NCI-H446 treated with DMSO at 0.1 percent for 48 hours (cell line): ENCODE data around the gene OPCML.

ENCODE experiments used
- DNase-seq: peaks from one replicate; lab custom pipeline; 2025; lab: John Stamatoyannopoulos, UW

The OPCML gene

DNA sequence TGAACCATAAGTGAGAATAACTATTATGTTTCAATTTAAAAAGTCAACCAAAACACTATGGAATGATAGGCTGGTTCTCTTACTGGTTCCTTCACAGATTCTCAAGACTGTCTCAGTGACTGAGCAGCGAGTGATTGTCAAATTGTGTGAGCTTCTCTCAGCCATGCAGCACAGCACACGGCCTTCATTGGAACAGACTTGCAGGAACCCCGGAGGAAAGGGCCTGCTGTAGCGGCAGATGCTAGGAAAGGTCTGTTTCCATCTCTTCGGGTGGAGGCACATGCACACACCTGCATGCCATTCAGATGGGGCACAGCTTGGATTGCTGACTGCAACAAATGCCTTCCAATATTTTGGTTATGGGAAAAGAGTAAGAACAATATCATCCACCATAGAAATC, 741.8 kb downstream of the OPCML start:
- DNase-seq: no peak

DNA sequence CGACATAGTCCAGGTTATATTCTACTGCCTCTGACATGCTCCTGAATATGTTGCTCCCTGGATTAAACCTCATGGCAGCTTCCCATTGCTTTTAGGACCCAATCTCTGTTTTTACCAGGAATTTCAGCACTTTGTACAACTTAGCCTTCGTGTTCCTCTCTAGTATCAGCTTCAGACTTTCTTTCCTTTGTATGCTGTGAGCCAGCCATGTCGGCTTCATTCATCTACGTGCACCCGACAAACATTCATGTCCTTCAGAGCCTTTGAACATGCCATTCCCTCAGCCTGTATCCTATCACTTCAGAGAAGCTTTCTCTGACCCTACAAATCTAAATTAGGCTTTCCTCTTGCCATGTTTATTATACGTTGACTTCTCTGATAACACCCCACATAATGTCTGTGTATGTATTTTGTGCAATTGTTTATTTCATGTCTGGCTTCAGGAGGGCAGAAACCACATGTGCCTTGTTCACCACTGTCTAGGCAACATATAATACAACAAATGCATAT, 743.4 kb downstream of the OPCML start:
- DNase-seq: no peak

DNA sequence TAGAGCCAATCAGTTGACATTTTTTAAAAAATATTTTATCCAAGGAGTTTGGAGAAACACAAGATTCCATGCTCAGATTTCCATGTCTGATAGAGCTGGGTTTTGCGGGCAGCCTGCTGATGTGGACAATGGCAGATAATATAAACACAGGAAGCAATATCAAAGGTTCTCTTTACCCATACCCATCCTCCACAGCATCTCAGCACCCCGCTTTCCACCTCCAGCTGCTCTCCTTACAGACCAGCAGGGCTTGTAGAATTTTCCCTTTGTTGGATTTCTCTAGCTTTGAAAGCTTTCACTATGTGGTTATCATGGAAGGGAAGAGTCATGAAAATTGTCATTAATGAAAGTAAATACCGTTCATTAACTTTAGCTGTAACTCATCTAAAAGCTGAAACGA, 746.4 kb downstream of the OPCML start:
- no peak for DNase-seq

DNA sequence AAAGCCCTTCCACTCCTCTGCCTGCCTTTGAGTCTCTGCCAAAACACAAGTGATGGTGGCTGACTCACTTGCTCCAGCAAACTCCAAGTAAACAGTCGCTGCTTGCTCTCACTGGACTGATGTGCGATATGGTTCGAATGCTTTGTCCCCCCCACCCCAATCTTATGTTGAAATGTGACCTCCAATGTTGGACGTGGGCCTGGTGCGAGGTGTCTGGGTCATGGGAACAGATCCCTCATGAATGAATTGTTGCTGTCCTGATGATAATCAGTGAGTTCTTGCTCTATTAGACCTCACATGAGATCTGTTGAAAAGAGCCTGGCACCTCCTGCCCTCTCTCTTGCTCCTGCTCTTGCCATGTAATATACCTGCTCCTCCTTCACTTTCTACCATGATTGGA, 747.9 kb downstream of the OPCML start:
- DNase-seq: no peak

DNA sequence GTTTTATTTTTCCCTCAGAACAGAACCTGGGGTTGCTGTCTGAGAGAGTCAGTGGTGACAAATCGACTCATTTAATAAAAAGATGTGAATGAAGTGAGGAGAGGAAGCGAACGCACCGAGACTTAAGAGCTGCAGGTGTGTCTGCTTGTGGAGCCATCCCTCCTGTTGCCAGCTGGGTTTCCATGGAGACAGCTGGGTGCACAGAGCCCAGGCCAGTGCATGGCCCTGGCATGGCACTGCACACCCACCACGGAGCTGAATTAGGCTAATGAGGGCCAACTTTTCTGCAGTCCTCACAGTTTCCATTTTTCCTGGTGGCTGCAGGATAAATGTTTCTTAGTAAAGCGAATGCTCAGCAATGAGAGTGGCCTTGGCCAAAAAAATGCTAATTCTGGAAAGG, 750.2 kb downstream of the OPCML start:
- DNase-seq: no peak

DNA sequence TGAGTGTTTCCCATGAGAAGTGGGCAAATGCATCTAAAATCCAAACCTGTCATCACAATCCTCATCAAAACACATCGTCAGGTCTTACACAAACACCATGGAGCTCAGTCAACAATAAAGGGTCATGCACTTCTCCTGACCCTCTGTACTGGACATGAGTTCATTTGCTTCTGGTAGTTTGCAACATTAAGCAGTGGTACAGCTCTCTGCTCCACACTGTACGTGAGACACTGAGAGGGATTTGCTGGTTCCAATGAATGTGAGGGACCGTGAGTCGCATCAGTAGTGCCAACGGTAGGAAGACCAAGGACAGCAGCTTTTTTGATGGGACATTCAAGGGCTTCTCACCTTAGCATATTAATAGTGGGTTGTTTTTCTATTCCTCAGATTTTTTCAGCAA, 752.3 kb downstream of the OPCML start:
- DNase-seq: no peak

DNA sequence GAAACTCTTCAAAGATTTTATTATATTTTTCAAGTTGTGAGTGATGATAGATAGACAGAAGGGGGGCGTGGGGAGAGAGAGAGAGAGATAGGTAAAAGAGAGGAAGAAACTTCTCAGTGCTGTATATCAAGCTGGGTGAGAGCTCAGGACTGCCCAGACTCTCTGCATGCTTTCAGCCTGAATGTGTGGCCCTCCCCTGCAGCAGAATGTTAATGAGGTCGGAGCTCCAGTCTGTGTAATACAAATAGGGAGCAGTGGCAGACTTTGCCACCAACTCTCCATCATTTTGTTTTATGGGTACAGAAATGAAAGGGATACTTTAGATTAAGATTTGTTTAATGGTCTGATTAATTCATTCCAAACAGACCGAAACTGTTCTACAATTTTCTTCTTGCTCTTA, 752.8 kb downstream of the OPCML start:
- DNase-seq: no peak

DNA sequence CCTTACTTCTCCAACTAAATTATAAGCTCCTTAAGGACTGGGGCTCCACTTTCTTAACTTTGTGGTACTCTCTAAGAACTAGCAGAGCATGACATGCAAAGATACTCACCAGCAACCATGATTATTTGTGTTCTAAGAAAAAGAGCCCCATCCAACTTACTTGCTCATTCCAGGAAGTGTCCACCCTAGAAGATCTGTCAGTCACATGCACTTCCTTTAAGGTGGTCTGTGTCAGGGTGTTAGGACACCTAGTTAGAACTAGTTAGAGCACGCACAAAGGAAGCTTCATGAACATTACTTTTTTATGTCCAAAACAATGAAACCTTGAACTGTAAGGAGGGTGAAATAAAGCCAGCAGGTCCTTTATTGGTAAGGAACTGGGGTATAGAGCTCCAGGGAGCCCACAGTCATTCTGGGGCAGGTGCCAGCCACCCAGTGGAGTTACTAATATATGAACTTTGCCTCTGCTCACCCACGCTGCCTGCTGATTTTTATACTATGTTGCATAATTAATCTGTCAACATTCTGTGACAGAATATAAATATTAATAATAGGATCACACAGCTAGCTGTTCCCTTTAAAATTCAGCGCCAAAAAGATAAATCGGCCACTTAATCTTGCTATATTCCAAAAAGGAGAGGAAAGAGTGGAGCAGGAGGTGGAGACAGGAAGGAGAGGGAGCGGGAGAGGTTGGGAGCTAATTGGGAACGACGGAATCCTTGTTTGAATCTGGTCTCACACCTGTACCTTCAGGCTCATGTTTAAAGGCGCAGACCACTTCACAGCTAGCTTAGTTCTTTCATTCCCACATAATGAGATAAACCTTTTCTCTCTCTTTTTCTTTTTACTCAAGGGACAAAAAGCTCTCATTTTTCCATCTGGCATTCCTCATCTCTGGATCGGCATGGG, 755.0 kb downstream of the OPCML start:
- no peak for DNase-seq

DNA sequence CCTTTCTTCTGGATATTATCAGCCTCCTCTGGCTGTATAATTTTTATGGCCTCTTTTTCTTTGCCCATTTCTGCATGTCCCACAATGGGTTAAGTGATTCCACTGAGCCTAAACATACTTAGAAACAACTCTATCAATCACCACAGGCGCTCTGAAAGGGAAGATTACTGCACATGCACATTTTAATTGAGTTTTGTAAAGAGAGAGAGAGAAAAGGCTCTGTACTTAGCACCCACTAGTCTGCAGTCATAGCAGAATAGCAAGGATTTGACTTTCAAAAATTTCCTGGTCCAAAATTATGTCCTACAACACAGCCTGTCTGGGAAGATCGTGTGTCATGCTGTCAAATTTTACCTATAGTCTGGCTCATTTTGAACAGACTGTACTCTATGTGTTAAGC, 758.5 kb downstream of the OPCML start:
- no peak for DNase-seq

DNA sequence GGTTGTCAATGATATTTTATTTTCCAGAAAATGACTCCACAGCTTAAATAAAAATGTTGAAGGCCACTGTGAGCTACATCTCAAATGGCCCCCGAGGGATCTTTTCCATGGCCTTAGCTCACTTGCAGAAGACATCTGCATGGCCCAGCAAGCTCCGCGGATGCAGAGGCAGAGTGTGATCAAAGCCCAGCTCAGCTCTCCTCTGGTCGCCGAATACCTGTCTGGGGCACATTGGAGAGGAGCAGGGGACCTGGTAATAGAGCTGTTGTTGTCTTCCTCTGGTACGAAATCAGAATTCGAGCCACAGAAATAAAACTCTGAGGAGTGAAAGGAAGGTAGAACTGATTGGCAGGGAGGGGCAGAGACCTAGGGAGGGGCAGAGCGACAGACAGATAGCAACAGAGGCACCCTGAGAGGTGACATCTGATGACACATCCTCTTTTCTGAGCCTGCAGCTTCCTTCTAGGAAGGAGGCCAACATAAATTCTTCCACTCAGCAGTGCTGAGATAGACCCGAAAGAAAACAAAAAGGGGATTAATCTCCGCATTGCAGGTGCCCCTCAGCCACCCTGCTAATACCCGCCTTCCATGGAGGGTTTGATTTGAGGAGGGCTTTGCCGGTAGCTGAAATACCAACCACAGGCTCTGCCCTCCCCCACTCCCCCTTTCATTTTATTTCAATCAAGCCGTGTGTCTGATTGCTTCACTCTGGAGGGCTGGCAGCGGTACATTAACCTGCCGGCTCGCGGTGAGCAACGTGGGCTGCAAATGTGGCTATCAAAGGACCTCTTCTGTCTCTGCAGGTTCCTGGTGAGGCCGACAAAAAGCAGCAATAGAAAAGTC, 759.4 kb downstream of the OPCML start:
- DNase-seq: no peak

DNA sequence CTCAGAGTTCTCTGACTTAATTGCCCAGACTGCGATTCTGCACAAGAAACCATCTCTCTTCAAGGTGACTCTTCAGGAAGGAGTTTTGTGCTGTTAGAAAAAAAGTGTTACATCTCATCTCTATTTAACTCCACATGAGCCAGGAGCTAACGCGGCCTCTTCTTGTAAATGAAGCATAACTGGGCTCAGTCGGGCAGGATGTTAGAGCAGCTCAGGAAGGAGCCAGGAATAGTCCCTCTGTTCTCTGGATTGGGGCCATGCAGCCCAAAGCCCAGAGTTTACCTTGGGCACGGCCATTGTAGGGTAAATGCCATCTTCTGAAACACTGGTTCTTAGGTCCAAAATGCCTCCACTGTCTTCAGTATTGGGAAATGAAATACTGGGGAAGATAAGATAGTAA, 760.6 kb downstream of the OPCML start:
- DNase-seq: no peak

DNA sequence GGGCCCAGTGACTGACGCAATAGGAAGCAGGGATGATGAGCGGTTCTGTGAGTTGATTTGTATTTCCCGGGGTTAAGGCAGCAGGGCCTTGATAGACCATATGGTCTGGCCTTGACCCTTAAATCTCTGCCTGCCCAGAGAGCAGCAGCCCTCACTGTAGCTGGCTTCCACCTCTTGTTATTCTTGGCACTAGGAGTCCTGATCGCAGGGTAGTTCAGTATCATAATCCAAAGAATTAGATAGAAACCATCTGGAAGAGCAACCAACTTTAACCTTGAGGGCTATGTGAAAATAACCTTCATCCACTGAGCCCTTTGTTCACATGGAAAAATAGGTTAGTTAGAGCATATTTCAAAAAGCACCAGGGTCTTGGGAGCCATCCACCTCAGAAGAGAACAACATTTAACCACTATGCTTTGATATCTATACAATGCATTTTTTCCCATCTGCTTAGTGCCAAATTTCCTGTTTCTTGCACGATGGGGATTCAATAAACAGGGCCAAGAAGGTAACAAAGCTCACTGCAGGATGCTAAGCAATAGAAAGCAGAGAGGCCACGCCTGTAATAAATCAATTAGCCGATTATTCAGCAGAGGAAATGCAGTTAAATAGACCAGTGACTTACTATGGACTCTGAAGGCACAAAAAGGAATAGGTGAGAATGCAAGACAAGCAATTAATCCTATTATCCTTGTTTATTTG, 761.3 kb downstream of the OPCML start:
- DNase-seq: no peak

DNA sequence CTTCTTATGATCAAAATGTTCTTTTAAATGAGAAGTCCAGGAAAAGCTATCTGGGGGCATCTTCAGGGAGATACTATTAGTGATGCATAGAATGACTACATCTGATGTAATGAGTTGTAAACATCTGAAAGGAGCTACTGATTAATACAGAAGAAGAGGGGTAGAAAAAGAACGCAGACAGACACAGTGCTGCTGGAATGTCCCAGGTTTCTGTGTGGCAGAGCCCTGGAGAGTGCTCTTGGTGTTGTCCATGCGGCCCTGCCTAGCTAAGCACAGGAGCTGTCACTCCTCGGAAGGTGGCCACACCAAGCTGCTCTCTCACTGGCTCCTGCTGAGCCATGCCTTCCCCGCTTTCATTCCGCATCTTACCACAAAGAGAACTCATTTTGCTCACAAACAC, 768.8 kb downstream of the OPCML start:
- DNase-seq: no peak

DNA sequence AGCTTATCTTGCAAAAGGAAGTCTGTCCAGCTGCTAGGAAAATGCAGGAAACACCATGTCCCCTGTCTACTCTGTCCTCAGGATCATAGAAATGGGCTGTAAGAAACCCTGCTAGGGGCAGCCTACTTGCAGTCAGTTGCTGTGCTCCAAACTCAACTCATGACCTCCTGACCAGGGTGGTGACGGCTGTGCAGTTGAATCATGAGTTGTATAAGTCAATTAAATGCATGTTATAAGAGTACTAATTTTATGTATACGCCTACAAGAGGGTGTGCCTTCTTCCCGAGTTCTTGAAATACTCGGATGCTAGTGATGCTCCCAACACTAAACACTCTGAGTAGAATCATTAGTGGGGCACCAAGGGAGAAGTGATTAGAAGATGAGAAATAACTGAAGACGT, 776.4 kb downstream of the OPCML start:
- DNase-seq: no peak

DNA sequence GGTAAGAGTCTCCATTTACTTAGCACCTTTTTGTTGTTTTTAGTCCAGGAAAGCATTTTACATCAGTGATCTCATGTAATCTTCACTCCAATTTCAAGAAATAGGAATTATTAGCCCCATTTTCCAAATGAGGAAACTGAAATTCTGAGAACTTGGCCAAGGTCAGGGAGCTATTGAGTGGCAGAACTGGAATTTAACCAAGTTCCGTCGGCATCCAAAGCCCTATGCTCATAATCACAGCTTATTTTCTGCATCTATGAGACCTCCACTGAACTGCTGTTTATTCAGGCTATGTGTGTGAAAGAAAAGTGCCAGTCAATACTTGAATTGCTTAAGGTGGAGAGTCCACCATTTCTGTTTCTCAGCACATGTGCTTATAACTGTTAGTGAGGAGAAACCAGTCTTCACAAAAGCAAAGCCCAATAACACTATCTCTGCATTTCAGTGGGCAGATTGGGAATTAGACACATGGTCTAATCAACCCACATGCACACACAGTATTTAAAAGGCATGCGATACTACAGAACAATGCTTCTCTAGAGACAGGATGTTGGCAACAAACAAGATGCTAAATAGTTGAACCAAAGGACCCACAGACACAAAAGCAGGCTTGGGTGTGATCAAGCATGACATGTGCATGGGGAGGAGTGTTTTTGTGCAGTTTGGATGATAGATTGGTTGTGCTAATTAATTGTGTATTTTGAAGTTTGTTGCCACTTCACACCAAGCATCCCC, 780.6 kb downstream of the OPCML start:
- DNase-seq: no peak

DNA sequence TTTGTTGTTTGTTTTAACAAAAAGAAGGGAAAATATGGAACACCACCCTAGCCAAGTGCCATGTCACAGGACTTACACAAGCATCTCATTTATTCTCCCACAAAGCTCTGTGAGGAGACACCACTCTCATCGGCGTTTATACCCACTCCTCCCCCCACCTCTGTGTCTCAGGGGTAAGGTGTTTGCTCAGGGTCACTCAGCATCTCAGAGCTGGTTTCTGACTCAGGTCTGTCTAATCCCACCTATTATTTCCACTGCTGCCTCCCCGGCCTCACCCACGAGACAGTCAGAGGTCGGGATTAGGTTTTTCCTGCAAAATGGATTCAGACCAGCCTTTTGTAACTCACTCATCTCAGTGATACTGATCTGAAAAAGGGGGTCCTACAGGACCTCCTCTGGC, 786.0 kb downstream of the OPCML start:
- no peak for DNase-seq

DNA sequence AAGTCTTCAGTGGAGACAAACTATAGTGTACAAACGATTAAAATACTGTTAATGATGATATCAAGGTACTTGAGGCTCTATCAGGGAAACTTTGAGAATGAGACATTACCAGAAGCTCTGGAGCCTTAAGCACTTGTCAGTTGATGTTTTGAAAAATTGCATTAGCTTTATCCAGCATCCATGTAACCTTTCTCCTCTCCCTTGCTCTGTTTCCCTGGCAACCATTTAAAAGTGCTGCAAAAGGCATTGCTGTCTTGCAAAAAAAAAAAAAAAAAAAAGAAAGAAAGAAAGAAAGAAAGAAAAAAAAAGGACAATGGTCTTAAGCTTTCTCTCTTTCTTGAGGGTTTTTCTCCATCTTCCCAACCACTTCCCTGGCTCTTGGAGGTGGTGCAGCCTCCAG, 787.0 kb downstream of the OPCML start:
- DNase-seq: no peak

DNA sequence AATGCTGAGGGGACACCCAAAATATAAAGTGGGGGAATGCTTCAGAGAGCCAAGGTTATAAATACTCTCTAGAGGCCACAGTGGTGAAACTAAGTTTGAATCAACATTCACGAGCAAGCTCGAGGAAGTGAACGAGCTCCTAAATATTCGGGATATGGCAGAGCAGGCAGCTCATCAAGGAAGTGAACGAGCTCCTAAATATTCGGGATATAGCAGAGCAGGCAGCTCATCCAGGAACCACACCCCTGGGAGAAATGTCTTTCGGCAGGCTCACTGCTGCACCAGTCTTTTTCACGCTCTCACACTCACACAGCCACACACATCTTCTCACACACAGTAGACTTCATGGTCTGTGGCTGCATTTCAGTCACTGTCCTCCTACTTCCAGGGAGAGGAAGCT, 787.5 kb downstream of the OPCML start:
- DNase-seq: no peak

DNA sequence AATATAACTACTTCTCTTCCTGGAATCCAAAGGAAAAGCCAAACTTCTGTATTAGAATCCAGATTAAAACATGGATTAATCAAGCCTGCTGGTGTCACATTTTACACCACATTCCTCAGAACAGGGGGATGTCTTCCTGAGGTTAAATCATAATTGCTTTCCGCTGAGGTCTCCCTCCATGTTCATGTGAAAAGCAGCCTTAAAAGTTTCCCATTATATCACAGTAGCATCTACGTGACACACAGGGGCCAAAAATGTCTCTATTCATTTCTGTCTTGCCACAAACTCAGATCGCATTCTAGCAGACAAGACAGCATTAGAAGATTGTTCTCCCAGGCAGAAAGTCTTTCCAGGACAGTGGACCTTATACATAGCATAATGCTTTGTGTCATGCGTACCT, 788.7 kb downstream of the OPCML start:
- no peak for DNase-seq

DNA sequence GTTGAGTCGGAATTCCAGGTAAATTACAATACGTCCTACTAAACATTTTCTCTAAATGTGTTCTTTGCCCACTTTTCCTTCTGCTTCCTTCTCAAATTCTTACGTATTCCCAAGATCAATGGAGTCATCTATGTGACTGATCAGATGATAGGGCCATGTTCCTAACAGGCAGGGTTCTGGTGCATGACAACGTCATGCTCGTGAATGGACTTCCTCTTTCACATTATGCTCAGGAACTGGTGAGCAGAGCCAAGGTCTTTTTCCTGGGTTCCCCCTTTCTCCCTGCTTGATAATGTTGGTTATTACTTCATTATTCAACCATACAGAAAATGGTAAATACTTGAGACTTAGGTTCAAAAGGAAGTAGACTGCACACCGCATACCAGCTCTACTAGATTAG, 789.4 kb downstream of the OPCML start:
- no peak for DNase-seq

DNA sequence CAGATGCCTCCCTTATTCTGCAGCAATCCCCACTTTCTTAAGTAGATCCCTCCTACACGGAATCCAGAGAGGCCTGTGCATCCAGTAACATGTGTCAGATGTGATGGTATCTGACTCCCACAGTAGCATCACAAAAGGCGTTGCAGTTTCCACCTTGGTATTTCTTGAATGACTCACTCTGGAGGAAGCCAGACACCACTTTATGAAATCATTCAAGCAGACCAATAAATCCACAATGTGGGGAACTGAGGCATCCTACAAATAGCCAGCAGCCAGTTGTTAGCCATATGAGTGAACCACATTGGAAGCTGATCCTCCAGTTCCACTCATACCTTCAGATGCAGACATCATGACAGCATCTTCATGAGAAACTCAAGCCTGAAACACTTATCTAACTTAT, 798.1 kb downstream of the OPCML start:
- DNase-seq: no peak

DNA sequence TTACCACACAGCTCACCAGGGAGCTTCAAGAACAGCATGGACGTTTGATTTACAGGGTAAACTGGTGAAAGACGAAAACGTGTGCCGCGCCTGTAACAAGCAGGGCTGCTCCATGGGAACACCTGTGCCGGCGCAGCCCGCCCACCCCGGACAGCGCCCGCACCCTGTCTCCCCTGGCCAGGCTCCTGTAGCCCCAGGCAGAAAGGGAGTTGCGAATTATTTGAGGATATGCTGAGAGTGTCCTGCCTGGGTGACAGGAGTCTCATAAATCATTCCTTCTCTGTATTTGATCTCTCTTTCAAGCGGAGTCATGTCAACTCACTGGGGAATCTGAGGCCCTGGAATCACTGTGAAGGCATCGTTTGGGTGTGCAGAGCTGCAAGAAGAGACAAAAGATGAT, 804.3 kb downstream of the OPCML start:
- no peak for DNase-seq
